Stimulated activated CD8-positive, alpha-beta memory T cell treated with anti-CD3 and anti-CD28 coated beads, Interleukin-4, amount 100 ng/mL, for 4 hours (primary cell): ENCODE results near the gene MB.

Experiments used
- DNase-seq, 2 donors: peaks; one replicate each; pipeline ENCODE4 v3.0.0-alpha.2; 2020; ENCODE audit warnings: low read depth in 2 of 2, low spot score in 1 of 2

MB gene

GRCh38 chr22:35577799-35578659 lies 39.1 kb downstream of the MB start:
- no peak for DNase-seq

GRCh38 chr22:35576671-35577070 lies 40.5 kb downstream of the MB start:
- DNase-seq: no peak

GRCh38 chr22:35575116-35575748 lies 41.9 kb downstream of the MB start:
- DNase-seq: no peak

GRCh38 chr22:35572556-35572955 lies 44.6 kb downstream of the MB start:
- DNase-seq: no peak

GRCh38 chr22:35570686-35571194 lies 46.4 kb downstream of the MB start:
- DNase-seq: no peak

- DNase-seq: no peak
Observed at GRCh38 chr22:35569916-35570315, 47.2 kb downstream of the MB start.

- DNase-seq: no peak
Observed at GRCh38 chr22:35568751-35569739, 48.1 kb downstream of the MB start.

GRCh38 chr22:35567351-35568141 lies 49.6 kb downstream of the MB start:
- DNase-seq: no peak

GRCh38 chr22:35564975-35565867 lies 51.9 kb downstream of the MB start:
- no peak for DNase-seq

- no peak for DNase-seq
Observed at GRCh38 chr22:35563211-35563610, 53.9 kb downstream of the MB start.

- DNase-seq: no peak
Observed at GRCh38 chr22:35561796-35562526, 55.2 kb downstream of the MB start.

- DNase-seq: no peak
Observed at GRCh38 chr22:35560824-35561223, 56.3 kb downstream of the MB start.

GRCh38 chr22:35560366-35560765 lies 56.8 kb downstream of the MB start:
- no peak for DNase-seq

GRCh38 chr22:35559354-35560005 lies 57.6 kb downstream of the MB start:
- DNase-seq: no peak

GRCh38 chr22:35558719-35559118 lies 58.4 kb downstream of the MB start:
- no peak for DNase-seq

- DNase-seq: no peak
Observed at GRCh38 chr22:35558031-35558430, 59.1 kb downstream of the MB start.
